ENCODE results near the gene MAP3K13. TPM values are rescaled to one million over a fixed set of nuclear protein-coding genes. Genes with fewer than 3 reads are reported as not detected.

Gene MAP3K13
- total and polyA plus RNA-seq, 12 donors, result 30.1 to 66.0 (median 46.4) TPM

DNA sequence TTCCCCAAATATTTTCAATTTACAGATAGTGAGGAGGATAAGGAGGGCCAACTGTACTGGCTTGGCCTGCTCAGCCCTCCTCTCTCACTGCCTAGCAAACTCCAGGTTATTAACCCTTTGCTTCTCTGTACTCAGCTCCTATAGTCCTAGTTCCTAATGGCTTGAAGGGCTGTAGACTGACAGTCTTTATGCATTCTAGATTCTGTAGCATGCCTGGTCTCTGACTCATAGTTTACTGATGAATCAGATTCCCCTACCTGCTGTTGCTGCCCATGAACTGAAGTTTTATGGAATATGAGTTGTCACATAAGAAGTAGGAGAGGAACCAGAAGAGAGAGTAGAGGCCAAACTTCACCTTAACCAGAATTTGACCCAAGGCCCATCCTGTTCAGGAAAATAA lies 27.1 kb upstream of the MAP3K13 start:
- DNase-seq, result no peak
- Histone ChIP-seq H3K36me3 (replicated peaks in 1 of 2) (no peaks in the 10 kb centered on the region), H3K27ac (peak overlapping the region in 1 of 5 donors; percentile 26), H3K27me3 (no peaks in the 10 kb centered on the region), H3K9me3 (replicated peaks in 1 of 3) (no peaks in the 10 kb centered on the region), H3K4me1 (replicated peaks in 1 of 2) (peaks cover 20 to 23% of the 10 kb centered on the region in 2 donors), H3K4me3 (no peak overlapping the region)
- intact Hi-C loops (cut with DNase I), result no loop called here
- TF ChIP-seq POLR2A (IDR thresholded peaks at IDR 0.05), result no peak
- TF ChIP-seq, protein P1, sequence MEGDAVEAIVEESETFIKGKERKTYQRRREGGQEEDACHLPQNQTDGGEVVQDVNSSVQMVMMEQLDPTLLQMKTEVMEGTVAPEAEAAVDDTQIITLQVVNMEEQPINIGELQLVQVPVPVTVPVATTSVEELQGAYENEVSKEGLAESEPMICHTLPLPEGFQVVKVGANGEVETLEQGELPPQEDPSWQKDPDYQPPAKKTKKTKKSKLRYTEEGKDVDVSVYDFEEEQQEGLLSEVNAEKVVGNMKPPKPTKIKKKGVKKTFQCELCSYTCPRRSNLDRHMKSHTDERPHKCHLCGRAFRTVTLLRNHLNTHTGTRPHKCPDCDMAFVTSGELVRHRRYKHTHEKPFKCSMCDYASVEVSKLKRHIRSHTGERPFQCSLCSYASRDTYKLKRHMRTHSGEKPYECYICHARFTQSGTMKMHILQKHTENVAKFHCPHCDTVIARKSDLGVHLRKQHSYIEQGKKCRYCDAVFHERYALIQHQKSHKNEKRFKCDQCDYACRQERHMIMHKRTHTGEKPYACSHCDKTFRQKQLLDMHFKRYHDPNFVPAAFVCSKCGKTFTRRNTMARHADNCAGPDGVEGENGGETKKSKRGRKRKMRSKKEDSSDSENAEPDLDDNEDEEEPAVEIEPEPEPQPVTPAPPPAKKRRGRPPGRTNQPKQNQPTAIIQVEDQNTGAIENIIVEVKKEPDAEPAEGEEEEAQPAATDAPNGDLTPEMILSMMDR (IDR thresholded peaks at IDR 0.05), result no peak

- no peaks in the 10 kb centered on the region for H3K9me3 ChIP-seq (replicated peaks in 1 of 3)
- no peaks in the 10 kb centered on the region for H3K36me3 ChIP-seq (replicated peaks in 1 of 2)
- no peak overlapping the region for H3K4me3 ChIP-seq
- H3K27me3 ChIP-seq, result no peaks in the 10 kb centered on the region
- H3K4me1 ChIP-seq (replicated peaks in 1 of 2), result peaks cover 19% of the 10 kb centered on the region in 2 donors
- no peak overlapping the region for H3K27ac ChIP-seq
- TF ChIP-seq, protein P1 (IDR thresholded peaks at IDR 0.05), result no peak
- no peak for TF ChIP-seq POLR2A (IDR thresholded peaks at IDR 0.05)
- 86 to 92% (median 90%) methylated on average over 5 of the region's 5 CpGs for WGBS, 4 donors
- no peak for DNase-seq
- intact Hi-C loops (cut with DNase I), result no loop called here
Measured at GRCh38 chr3:185337231-185337816, 25.6 kb upstream of the MAP3K13 start.

DNA sequence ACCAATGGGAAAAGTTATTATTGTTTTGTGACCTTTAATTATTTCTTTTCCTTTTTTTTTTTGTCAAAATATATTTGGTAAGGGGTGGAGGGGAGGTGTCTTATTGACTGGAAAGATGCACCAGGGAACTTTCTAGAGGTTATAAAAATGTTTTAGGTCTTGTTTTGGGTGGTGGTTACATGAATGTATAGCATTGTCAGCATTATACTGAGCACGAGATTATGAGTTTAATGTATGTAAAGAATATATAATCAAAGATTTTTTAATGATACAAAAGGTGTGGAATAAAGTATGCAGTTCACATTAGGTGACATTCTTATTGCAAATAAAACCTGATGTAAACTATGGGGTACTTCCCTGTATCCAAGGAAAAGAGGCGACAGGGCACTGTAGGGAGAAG lies 23.0 kb upstream of the MAP3K13 start:
- H3K27ac ChIP-seq, result no peak overlapping the region
- no peaks in the 10 kb centered on the region for H3K36me3 ChIP-seq (replicated peaks in 1 of 2)
- H3K4me3 ChIP-seq, result no peak overlapping the region
- intact Hi-C loops (cut with DNase I), result no loop called here
- TF ChIP-seq, protein P1 (IDR thresholded peaks at IDR 0.05), result no peak
- TF ChIP-seq POLR2A (IDR thresholded peaks at IDR 0.05), result no peak
- no peaks in the 10 kb centered on the region for H3K9me3 ChIP-seq (replicated peaks in 1 of 3)
- DNase-seq, result no peak
- WGBS, 4 donors, result 92 to 99% (median 96%) methylated on average over 2 of the region's 2 CpGs
- peaks cover 19 to 22% of the 10 kb centered on the region in 2 donors for H3K4me1 ChIP-seq (replicated peaks in 1 of 2)
- no peaks in the 10 kb centered on the region for H3K27me3 ChIP-seq

DNA sequence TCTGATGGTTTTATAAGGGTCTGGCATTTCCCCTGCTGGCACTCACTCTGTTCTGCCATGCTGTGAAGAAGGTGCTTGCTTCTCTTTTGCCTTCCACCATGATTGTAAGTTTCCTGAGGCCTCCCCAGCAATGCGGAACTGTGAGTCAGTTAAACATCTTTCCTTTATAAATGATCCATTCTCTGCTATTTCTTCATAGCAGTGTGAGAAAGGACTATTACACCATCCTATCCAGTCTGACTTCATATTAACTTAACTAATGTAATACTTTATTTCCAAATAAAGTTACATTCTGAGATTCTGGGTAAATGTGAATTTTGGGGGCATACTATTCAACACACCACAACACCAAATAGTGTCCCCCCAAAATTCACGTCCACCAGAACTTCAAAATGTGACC lies 22.2 kb upstream of the MAP3K13 start:
- no peaks in the 10 kb centered on the region for H3K9me3 ChIP-seq (replicated peaks in 1 of 3)
- peaks cover 16 to 17% of the 10 kb centered on the region in 2 donors for H3K4me1 ChIP-seq (replicated peaks in 1 of 2)
- H3K36me3 ChIP-seq (replicated peaks in 1 of 2), result no peaks in the 10 kb centered on the region
- no peaks in the 10 kb centered on the region for H3K27me3 ChIP-seq
- DNase-seq, result no peak
- 94 to 97% (median 95%) methylated on average over 2 of the region's 2 CpGs for WGBS, 4 donors
- no peak overlapping the region for H3K4me3 ChIP-seq
- peak overlapping the region in 1 of 5 donors; percentile 38 for H3K27ac ChIP-seq
- intact Hi-C loops (cut with DNase I), result no loop called here
- TF ChIP-seq, protein P1 (IDR thresholded peaks at IDR 0.05), result no peak
- TF ChIP-seq POLR2A (IDR thresholded peaks at IDR 0.05), result no peak

Measured in adrenal gland (tissue), 12 donors.